ENCODE results near the gene BTBD18. TPM values are rescaled to one million over a fixed set of nuclear protein-coding genes. Genes with fewer than 3 reads are reported as not detected.

BTBD18 gene
- total and polyA plus RNA-seq, 2 of the 13 experiments (the other 11 are each of a cell fraction or from before 2014, with no cell fraction given) = not detected

GRCh38 chr11:57741132-57742086 lies 10.2 kb downstream of the BTBD18 start, which contains the start of gene SELENOH (continued):
- no peak for TF ChIP-seq SOX13 (IDR thresholded peaks at IDR 0.05)
- peak in 1 of 2 experiments; percentile 53; a peak in 2 of 4 replicates for TF ChIP-seq SOX13 (CRISPR knock-in tag; conservative IDR thresholded peaks at IDR 0.05 in 1 of 2, IDR thresholded peaks at IDR 0.05 in 1 of 2)
- TF ChIP-seq ZNF567 (CRISPR knock-in tag; IDR thresholded peaks at IDR 0.05; ENCODE audit: borderline replicate concordance) = no peak
- TF ChIP-seq HCFC1 (IDR thresholded peaks at IDR 0.05; ENCODE audit: low read depth, low read length) = peak; percentile 67
- TF ChIP-seq KDM5A (IDR thresholded peaks at IDR 0.05; ENCODE audit: borderline replicate concordance, low read length) = peak; percentile 59; the same call in 1 of the 2 replicates
- TF ChIP-seq SRF (IDR thresholded peaks at IDR 0.05; ENCODE audit: low read depth, low read length) = peak; percentile 26; the same call in 1 of the 2 replicates
- TF ChIP-seq POGK (CRISPR knock-in tag; conservative IDR thresholded peaks at IDR 0.05) = 0 out of 2 replicates have a peak, but pooled peaks have one; percentile 38
- TF ChIP-seq ZBTB38 (CRISPR knock-in tag; IDR thresholded peaks at IDR 0.05) = peak; percentile 83
- TF ChIP-seq SPEN (CRISPR knock-in tag; IDR thresholded peaks at IDR 0.05; ENCODE audit: low read depth) = peak; percentile 79
- TF ChIP-seq ELF4 (CRISPR knock-in tag; IDR thresholded peaks at IDR 0.05; ENCODE audit: borderline replicate concordance) = 0 out of 2 replicates have a peak, but pooled peaks have one; percentile 34
- TF ChIP-seq SMAD3 (CRISPR knock-in tag; IDR thresholded peaks at IDR 0.05) = 0 out of 2 replicates have a peak, but pooled peaks have one; percentile 63
- 0 out of 2 replicates have a peak, but pooled peaks have one; percentile 59 for TF ChIP-seq IKZF5 (CRISPR knock-in tag; IDR thresholded peaks at IDR 0.05)
- TF ChIP-seq CBX2 (IDR thresholded peaks at IDR 0.05; ENCODE audit: low read depth, low read length) = no peak
- TF ChIP-seq CBX2 (CRISPR knock-in tag; IDR thresholded peaks at IDR 0.05; ENCODE audit: low read depth) = no peak
- no peak for TF ChIP-seq TRIM22 (IDR thresholded peaks at IDR 0.05)
- no peak for TF ChIP-seq ZNF263 (CRISPR knock-in tag; IDR thresholded peaks at IDR 0.05)
- TF ChIP-seq KDM6A (CRISPR knock-in tag; IDR thresholded peaks at IDR 0.05; ENCODE audit: low read depth) = no peak
- TF ChIP-seq MTA1 (CRISPR knock-in tag; IDR thresholded peaks at IDR 0.05; ENCODE audit: borderline replicate concordance) = no peak
- TF ChIP-seq FOXA3 (CRISPR knock-in tag; IDR thresholded peaks at IDR 0.05) = peak; percentile 52
- no peak for TF ChIP-seq ZNF329 (CRISPR knock-in tag; IDR thresholded peaks at IDR 0.05; ENCODE audit: low read depth)
- no peak for TF ChIP-seq GTF3A (CRISPR knock-in tag; conservative IDR thresholded peaks at IDR 0.05)
- no peak for TF ChIP-seq NONO (IDR thresholded peaks at IDR 0.05)
- TF ChIP-seq NONO (CRISPR knock-in tag; conservative IDR thresholded peaks at IDR 0.05) = peak; percentile 92
- peak; percentile 87 for TF ChIP-seq CCDC6 (CRISPR knock-in tag; IDR thresholded peaks at IDR 0.05)
- TF ChIP-seq DMAP1 (CRISPR knock-in tag; IDR thresholded peaks at IDR 0.05) = peak; percentile 87
- peak; percentile 76 for TF ChIP-seq SIN3B (IDR thresholded peaks at IDR 0.05; ENCODE audit: low read length)
- no peak for TF ChIP-seq ZNF296 (CRISPR knock-in tag; conservative IDR thresholded peaks at IDR 0.05)
- peak; percentile 89 for TF ChIP-seq ZNF121 (CRISPR knock-in tag; IDR thresholded peaks at IDR 0.05)

Measured in HepG2 (cell line).